IMR-90 (cell line): ENCODE data around the gene DBI. TPM values are rescaled to one million over a fixed set of nuclear protein-coding genes. Genes with fewer than 3 reads are reported as not detected.

ENCODE experiments used
- ATAC-seq: fragments of 200-7000 bp; cut with Tn5 transposase; 2 replicates; pipeline ENCODE4 v1.9.1; 2020; ENCODE audit warnings: low read depth, mild to moderate bottlenecking, moderate library complexity
- BruUV-seq: library from RNA; stranded (reverse); fragments of 400-500 nt; replicated peaks from 2 replicates; lab custom pipeline; 2021; lab: Mats Ljungman, UMichigan
- CTCF ChIA-PET: fragments of 300-600 bp; formaldehyde crosslinking; extraction: SDS; loops from one replicate; lab custom pipeline; 2021; ENCODE audit warnings: antibody characterized with exemption; lab: Yijun Ruan, JAX
- POLR2A ChIA-PET: fragments of 300-600 bp; sonication (Branson Sonifier 250); formaldehyde crosslinking; loops from one replicate; lab custom pipeline; 2022; ENCODE audit warnings: antibody characterized with exemption; ENCODE audit not compliant: unreplicated experiment; lab: Charles Lee
- DNase-seq: peaks from one replicate; pipeline ENCODE4 v3.0.0; 2013
- H2AFZ ChIP-seq: replicated peaks from 2 replicates; pipeline ENCODE3; 2013; ENCODE audit warnings: low read length, mild to moderate bottlenecking; ENCODE audit not compliant: poor library complexity
- H2AK5ac ChIP-seq: 2 replicates; pipeline ENCODE4 v1.6.1; 2013; ENCODE audit warnings: low read depth, low read length, inconsistent platforms
- H2AK9ac ChIP-seq: replicated peaks from 2 replicates; pipeline ENCODE3; 2013; ENCODE audit warnings: mild to moderate bottlenecking, low read depth, low read length, moderate library complexity; ENCODE audit not compliant: poor library complexity
- H2BK120ac ChIP-seq: 2 replicates; pipeline ENCODE4 v1.6.1; 2013; ENCODE audit warnings: low read depth, low read length, inconsistent platforms
- H2BK15ac ChIP-seq: 3 replicates; pipeline ENCODE4 v1.6.1; 2013; ENCODE audit warnings: low read depth, low read length, inconsistent platforms
- H2BK20ac ChIP-seq: 2 replicates; pipeline ENCODE4 v1.6.1; 2013; ENCODE audit warnings: low read depth, mild to moderate bottlenecking, inconsistent platforms, low read length, moderate library complexity
- H2BK5ac ChIP-seq: 2 replicates; pipeline ENCODE4 v1.6.1; 2013; ENCODE audit warnings: mild to moderate bottlenecking, low read depth, low read length, inconsistent platforms; ENCODE audit not compliant: poor library complexity, severe bottlenecking
- H3K14ac ChIP-seq: replicated peaks from 2 replicates; pipeline ENCODE4 v1.6.1; 2013; ENCODE audit warnings: low read depth, low read length, inconsistent platforms
- H3K18ac ChIP-seq: 2 replicates; pipeline ENCODE4 v1.6.1; 2013; ENCODE audit warnings: low read depth, low read length, control low read depth
- H3K23ac ChIP-seq: 2 replicates; pipeline ENCODE4 v1.6.1; 2013; ENCODE audit warnings: low read depth, low read length, inconsistent platforms
- H3K27ac ChIP-seq: 2 replicates; pipeline ENCODE4 v1.5.1; 2013; ENCODE audit warnings: mild to moderate bottlenecking, control low read depth, low read length; ENCODE audit not compliant: insufficient read depth
- H3K27me3 ChIP-seq: 2 replicates; pipeline ENCODE4 v1.6.1; 2013; ENCODE audit warnings: low read length; ENCODE audit not compliant: control insufficient read depth, insufficient read depth
- H3K36me3 ChIP-seq: 2 replicates; pipeline ENCODE4 v1.6.1; 2013; ENCODE audit warnings: low read length, mixed read lengths; ENCODE audit not compliant: control insufficient read depth, insufficient read depth
- H3K4ac ChIP-seq: 2 replicates; pipeline ENCODE4 v1.6.1; 2013; ENCODE audit warnings: low read depth, low read length, inconsistent platforms
- H3K4me1 ChIP-seq: 2 replicates; pipeline ENCODE4 v1.6.1; 2013; ENCODE audit warnings: low read length, mixed read lengths; ENCODE audit not compliant: control insufficient read depth, insufficient read depth
- H3K4me2 ChIP-seq: 2 replicates; pipeline ENCODE4 v1.6.1; 2013; ENCODE audit warnings: low read depth, mild to moderate bottlenecking, control low read depth, low read length, moderate library complexity
- H3K4me3 ChIP-seq: 2 replicates; pipeline ENCODE4 v1.5.1; 2013; ENCODE audit warnings: low read depth, mild to moderate bottlenecking, control low read depth, low read length, moderate library complexity; ENCODE audit not compliant: insufficient read depth
- H3K56ac ChIP-seq: 2 replicates; pipeline ENCODE4 v1.6.1; 2013; ENCODE audit warnings: low read length, inconsistent platforms; ENCODE audit not compliant: insufficient read depth; ENCODE audit errors: extremely low read depth
- H3K79me1 ChIP-seq, 2 experiments: 2 replicates each; pipeline ENCODE4 v1.6.1; 2013; ENCODE audit warnings: low read length in 2 of 2, inconsistent platforms in 1 of 2, low read depth in 1 of 2
- H3K9ac ChIP-seq: 2 replicates; pipeline ENCODE4 v1.6.1; 2013; ENCODE audit warnings: low read depth, low read length, control low read depth
- H3K9me1 ChIP-seq: 2 replicates; pipeline ENCODE4 v1.6.1; 2013; ENCODE audit warnings: low read length, inconsistent platforms; ENCODE audit not compliant: insufficient read depth
- H3K9me3 ChIP-seq: 2 replicates; pipeline ENCODE4 v1.6.1; 2013; ENCODE audit warnings: low read length; ENCODE audit not compliant: control insufficient read depth, insufficient read depth
- H4K20me1 ChIP-seq: 2 replicates; pipeline ENCODE4 v1.6.1; 2013; ENCODE audit warnings: low read length, inconsistent platforms; ENCODE audit not compliant: insufficient read depth
- H4K5ac ChIP-seq: 2 replicates; pipeline ENCODE4 v1.6.1; 2013; ENCODE audit warnings: mild to moderate bottlenecking, low read depth, low read length, control low read depth
- H4K8ac ChIP-seq, 2 experiments: 2 replicates each; pipeline ENCODE4 v1.6.1; 2013; ENCODE audit warnings: low read depth in 2 of 2, low read length in 2 of 2, control low read depth in 1 of 2, inconsistent platforms in 1 of 2
- H4K91ac ChIP-seq: 2 replicates; pipeline ENCODE4 v1.6.1; 2013; ENCODE audit warnings: low read depth, low read length, inconsistent platforms; ENCODE audit not compliant: insufficient read depth
- CEBPB ChIP-seq: IDR thresholded peaks from 2 replicates; pipeline ENCODE4 v1.6.1; 2012; ENCODE audit warnings: low read depth, low read length, improper control_type of control experiment
- CTCF ChIP-seq: conservative IDR thresholded peaks from 2 replicates; pipeline ENCODE4 v1.5.1; 2012; ENCODE audit warnings: mild to moderate bottlenecking, low read depth, low read length, improper control_type of control experiment
- RAD21 ChIP-seq: IDR thresholded peaks from 2 replicates; pipeline ENCODE4 v1.6.1; 2012; ENCODE audit warnings: low read length, improper control_type of control experiment
- RFX5 ChIP-seq: IDR thresholded peaks from 2 replicates; pipeline ENCODE4 v1.8.0; 2012; ENCODE audit warnings: low read depth, mild to moderate bottlenecking, low read length, moderate library complexity
- SMC3 ChIP-seq: fragments of 150-350 bp; IDR thresholded peaks from 2 replicates; pipeline ENCODE4 v1.6.1; 2016; ENCODE audit warnings: low read depth, mild to moderate bottlenecking, antibody characterized with exemption, low read length, moderate library complexity
- WGBS, 2 experiments: methylation state at CpG; one replicate each; pipeline versions ENCODE4 v1.1.5 to v1.1.7; 2013; ENCODE audit warnings: missing lambda C conversion rate in 2 of 2; ENCODE audit not compliant: insufficient read length in 1 of 2; ENCODE audit errors: extremely low coverage in 2 of 2; 5-methylcytosine and 5-hydroxymethylcytosine counted together
- dilution Hi-C: fragments of 300-500 bp; cut with HindIII; formaldehyde crosslinking; loops from one replicate; pipeline ENCODE4 v1.14.3; 2018; ENCODE audit warnings: low sequenced_read_pairs; ENCODE audit not compliant: unreplicated experiment
- in situ Hi-C: fragments of 300-500 bp; cut with MboI; formaldehyde crosslinking; loops from 3 replicates; pipeline ENCODE4 v1.14.3; 2019; ENCODE audit warnings: low sequenced_read_pairs, inconsistent platforms, mixed read lengths
- intact Hi-C: fragments of 100-400 bp; cut with micrococcal nuclease; formaldehyde crosslinking; loops from 2 replicates; pipeline ENCODE4 v1.10.0; 2022
- polyA plus RNA-seq, 3 experiments: library from polyadenylated mRNA; depleted of rRNA; stranded (reverse); fragments of >200 nt; gene quantifications; 2 replicates each; pipeline ENCODE4 v1.2.3, GENCODE V29; 2012; ENCODE audit warnings: low replicate concordance in 1 of 3
- total RNA-seq: library from RNA; depleted of rRNA; stranded (reverse); fragments of >200 nt; gene quantifications from 2 replicates; pipeline ENCODE4 v1.2.3, GENCODE V29; 2012

DBI gene
- total and polyA plus RNA-seq, 2 of the 4 experiments (the other 2 are of a cell fraction) = 42.5 to 278 TPM

- Histone ChIP-seq H3K79me1 (no peaks in the 10 kb centered on the region), H2AK5ac (no peak overlapping the region), H3K9ac (no peak overlapping the region), H2BK20ac (no peak overlapping the region), H3K4me3 (no peak overlapping the region), H3K4me2 (no peak overlapping the region), H2BK120ac (no peak overlapping the region), H3K4ac (no peak overlapping the region), H2BK5ac (no peak overlapping the region), H3K27ac (no peak overlapping the region), H3K36me3 (no peaks in the 10 kb centered on the region), H3K23ac (no peak overlapping the region), H4K8ac (no peak overlapping the region), H2BK15ac (no peak overlapping the region), H3K9me3 (no peaks in the 10 kb centered on the region), H2AK9ac (peak overlapping the region; percentile 33), H3K14ac (no peak overlapping the region), H2AFZ (no peak overlapping the region), H3K27me3 (no peaks in the 10 kb centered on the region; the same call in 1 of the 2 replicates), H3K9me1 (no peaks in the 10 kb centered on the region), H4K20me1 (no peaks in the 10 kb centered on the region), H3K18ac (no peak overlapping the region), H4K5ac (no peak overlapping the region), H3K56ac (no peak overlapping the region), H3K4me1 (no peaks in the 10 kb centered on the region), H4K91ac (no peak overlapping the region)
- no CpG with 5 or more reads among the region's 7 CpGs for WGBS, 2 experiments
- POLR2A ChIA-PET = no interaction called here
- BruUV-seq = no TSS peak
- CTCF ChIA-PET = interaction anchor here (0.6 to 0.8 kb wide), 2 partner anchors 50 to 1700 kb away, joined by 3 read pairs; no protein-coding TSS in a partner anchor
- dilution Hi-C loops (no loop called here), intact Hi-C loops (loop anchor here (1.0 to 5.0 kb wide), 3 partner anchors 69 to 395 kb away; no protein-coding TSS in a partner anchor), in situ Hi-C loops (no loop called here)
- DNase-seq (peak; percentile 58), ATAC-seq (peak; percentile 97)
- TF ChIP-seq CTCF (peak; percentile 91), CEBPB (no peak), SMC3 (peak; percentile 75), RAD21 (peak; percentile 85), RFX5 (no peak)
Measured at GRCh38 chr2:119407430-119408220, 40.8 kb downstream of the DBI start.
